GM18858 (cell line): ENCODE data around the gene TARS1.

Experiments used
- ATAC-seq: cut with Tn5 transposase; IDR thresholded peaks from one replicate; pipeline ENCODE4 v1.9.1; 2021; ENCODE audit not compliant: unreplicated experiment

Gene TARS1

DNA sequence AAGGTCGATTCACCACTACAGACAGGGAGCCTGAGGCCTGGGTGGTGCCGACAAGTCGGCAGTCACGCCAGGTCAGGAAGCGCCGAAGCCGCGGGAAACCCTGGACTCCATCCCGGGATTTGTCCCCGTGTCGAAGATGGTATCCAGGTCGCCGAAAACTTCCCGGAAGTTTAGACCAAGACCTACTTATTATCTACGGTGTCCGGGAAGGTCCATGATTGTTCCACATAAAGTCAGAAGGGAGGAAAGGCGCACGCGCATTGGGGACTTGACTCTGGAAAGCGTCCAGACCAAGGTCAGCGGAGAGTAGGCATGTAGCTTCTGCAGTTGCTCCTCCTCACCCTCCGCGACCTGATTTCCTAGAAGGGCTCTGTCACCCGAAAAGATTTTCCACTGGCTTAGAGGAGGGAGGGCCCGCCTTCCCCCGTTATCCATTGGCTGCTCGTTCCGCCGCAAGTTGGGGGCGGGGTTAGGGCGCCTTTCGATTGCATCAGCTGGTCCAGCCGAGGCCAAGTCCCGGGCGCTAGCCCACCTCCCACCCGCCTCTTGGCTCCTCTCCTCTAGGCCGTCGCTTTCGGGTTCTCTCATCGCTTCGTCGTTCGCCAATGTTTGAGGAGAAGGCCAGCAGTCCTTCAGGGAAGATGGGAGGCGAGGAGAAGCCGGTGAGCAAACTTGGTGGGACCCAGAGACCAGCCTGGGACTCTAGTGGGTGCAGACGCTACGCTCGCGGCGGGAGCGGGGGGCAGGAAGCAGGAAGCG, at the start of gene TARS1:
TSS of gene TARS1 (plus strand) at position 484 of the 759 bp plus-strand sequence. CDS start at position 606, 122 bp downstream.
- peak; percentile 89 for ATAC-seq

DNA sequence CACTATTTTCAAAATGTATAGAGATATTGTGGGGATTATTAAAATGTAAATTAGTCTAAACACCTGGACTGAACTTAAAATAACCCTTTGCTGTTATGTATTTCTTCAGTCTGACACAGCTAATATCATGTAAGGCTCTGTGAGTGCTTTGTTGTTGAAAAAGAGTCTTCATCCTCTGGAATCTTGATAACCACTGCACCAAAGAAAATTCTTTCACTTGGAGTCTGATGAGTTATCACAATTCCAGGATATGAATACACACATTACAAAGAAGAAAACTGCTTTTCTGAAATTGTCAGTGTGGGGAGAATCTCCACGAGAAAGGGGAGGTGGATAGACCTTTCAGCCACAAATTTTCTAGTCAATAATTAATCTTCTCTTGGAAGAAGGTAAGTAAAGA, 42.3 kb upstream of the TARS1 start:
- no peak for ATAC-seq

DNA sequence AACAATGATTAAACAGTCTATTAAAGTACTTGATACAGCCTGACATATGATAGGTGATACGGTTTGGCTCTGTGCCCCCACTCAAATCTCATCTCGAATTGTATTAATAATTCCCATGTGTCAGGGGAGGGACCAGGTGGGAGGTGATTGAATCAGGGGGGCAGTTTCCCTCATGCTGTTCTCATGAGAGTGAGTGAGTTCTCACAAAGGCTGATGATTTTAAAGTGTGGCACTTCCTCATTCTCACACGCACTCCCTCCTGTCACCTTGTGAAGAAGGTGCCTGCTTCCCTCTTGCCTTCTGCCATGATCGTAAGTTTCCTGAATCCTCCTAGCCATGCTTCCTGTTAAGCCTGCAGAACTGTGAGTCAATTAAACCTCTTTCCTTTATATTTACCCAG, 40.1 kb upstream of the TARS1 start:
- ATAC-seq = peak; percentile 57

DNA sequence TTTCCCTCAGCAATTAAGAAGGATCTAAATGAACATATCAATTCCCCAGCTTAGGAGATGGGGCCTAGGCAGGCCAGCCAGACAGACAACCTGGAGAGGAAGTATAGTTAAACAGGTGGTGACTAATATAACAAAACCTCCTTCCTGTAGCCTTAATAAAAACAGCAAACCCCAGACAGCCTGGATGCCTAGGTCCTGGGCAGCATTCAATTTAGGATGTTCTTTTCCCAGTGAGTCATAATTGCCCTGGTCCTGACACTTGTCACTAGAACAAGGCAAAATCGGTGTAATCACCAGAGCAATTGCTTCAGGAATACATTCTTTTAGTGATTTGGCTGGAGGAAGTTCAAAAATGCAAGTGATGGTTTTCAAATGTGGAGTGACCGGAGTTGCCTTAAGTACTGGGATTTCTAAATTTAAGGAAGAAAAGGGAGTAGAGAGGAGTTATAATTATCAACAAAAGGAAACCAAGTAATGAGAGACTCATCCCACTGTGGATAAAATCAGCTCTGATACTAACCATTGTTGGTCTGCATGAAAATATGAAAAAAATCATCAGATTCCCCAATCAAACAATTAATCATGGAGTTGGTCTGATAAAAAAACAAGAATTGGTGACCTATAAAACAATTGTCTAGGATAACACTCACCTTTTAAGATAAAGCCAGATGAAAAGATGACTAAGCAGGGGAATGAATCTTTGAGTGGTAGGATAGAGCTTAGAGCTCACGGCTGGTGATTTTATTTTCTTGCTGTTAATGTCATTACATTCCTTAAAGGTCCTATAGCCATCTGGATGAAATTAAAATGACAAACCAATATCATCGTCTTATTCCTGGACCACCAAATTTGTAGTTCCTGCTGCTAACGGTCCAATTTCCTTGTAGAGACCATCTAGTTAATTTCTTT, 39.0 kb upstream of the TARS1 start:
- ATAC-seq = no peak

DNA sequence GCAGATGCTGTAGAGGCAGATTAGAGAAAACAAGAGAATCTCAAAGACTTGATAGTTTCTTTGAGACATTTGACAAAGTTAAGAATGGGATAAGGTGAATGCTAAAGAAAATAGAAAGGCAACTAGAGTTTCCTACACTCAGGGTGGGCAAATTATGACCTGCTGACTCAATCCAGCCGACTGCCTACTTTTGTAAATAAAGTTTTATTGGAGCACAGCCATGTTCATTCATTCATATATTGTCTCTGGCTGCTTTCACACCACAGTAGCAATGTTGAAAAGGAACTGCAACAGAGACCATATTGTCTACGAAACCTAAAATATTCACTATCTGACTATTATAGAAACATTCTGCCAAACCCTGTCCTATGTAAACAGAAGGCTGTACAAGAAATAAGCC, 37.6 kb upstream of the TARS1 start:
- ATAC-seq = no peak

DNA sequence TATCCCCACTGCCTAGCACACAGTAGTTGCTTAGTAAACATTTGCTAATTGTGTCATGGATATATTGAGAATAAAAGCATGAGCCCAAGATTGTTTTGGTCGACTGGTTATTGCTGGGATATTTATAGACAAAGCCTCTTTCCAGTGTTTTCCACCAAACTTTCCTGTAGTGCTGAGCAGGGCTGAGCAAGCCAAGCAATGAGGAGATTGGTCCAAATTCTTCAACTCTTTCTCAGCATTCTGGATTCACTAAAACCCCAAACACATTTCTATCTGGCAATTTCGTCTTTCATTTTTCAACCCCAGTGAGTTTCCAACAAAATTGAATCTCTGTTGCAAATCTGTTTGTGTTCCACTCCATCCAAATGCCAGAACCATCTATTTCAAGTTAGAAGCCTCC, 31.9 kb upstream of the TARS1 start:
- no peak for ATAC-seq

DNA sequence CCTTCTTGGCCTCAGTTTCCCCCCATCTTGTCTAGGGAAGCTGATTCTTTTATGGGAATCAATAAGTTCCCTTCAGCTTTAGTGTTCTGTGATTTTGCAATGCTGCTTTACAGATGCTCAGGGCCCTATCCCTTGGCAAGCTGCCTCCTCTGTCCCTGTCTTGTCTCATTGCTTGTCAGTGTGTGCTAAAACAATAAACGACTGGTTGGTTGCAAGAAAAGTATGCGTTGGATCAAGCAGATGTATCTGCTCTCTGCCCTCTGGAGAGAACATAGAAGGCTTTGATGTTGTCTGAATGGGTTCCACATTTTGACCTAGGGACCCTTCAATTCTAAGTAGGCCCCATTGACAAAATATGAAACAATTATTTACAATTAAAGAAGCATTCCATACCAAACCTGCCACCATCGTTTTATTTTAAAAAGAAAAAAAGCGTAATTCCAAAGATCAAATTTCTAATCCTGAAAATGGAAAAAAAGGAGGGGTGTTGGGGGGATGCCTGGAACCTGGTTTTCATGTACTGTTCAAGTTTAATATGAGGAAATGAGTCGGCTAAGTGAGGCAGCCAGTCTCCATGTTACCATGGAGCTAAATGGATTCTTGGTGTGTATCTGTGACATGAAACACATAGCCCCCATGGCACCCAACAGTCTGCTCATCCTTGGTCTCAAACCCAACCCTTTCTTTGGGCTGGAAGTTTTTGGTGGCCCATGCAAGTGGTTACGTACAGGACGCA, 31.2 kb upstream of the TARS1 start:
- ATAC-seq = no peak

DNA sequence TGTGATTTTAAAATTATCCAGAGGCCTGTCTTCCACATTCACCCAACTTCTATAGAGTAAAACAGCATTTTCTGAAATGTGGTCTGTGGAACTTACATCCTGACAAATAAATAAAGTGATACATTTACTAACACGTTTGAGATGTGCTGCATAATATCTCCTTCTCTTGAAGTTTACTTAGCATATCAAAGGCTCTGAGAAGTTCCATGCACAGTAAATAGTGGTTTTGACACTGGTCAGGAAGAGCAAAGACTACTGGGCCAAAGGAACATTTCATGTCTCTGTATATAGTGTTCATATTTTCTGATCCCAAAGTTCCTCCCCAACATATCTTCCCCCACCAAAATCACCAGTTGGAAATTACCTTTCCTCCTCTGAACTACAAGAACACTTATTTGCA, 30.5 kb upstream of the TARS1 start:
- no peak for ATAC-seq

DNA sequence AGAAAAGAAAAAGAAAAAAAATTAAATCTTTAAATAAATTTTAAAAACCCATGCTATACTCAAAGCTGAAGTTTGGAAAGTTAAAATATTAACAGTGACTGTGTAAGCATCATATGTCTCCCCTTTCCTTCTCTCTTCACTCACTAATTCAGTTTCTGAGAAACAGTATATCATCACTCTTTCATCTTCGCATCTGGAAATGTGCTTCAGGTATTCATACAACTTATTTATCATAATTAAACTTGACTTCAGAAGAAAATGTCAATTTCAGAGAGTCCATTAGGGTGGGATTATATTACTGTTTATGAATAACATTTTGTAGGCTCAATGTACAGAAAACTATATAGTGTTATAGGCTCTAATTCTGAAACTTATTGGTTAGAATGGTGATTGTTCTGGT, 29.3 kb upstream of the TARS1 start:
- no peak for ATAC-seq

DNA sequence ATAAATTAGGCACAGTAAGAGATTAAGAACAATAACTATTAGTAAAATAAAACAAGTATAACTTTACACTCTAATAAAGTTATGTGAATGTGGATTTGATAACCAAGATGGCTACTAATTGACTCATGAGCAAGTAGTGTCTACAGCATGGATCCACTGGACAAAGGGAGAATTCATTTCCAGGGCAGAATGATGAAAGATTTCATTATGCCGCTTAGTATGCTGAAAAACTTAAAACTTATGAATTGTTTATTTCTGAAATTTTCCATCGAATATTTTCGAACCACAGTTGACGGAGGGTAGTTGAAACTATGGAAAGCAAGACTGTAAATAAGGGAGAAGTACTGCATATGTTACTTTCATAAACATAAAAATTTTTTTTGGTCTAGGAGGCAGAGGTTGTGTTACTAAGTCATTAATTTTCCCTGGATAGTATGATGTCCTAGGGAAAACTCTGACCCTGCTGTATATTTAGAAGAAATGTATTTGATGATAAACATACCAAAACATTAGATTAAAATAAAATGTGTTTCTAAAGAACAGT, 24.9 kb upstream of the TARS1 start:
- ATAC-seq = no peak

DNA sequence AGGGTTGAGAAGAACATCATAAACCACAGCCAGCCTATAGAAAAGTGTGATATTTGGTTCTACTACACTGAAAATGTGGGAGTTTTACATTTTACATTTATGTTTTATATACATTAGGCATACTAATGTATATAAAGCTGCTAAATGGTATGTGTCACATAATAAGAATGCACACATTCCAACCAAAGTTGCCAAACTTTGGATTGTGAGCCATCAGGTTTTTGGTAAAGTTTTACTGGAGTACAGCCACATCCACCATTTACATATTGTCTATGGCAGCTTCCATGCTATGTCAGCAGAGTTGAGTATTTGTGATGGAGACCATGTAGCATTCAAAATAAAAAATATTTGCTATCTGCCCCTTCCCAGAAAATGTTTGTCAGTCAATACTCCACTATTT, 23.1 kb upstream of the TARS1 start:
- ATAC-seq = no peak

DNA sequence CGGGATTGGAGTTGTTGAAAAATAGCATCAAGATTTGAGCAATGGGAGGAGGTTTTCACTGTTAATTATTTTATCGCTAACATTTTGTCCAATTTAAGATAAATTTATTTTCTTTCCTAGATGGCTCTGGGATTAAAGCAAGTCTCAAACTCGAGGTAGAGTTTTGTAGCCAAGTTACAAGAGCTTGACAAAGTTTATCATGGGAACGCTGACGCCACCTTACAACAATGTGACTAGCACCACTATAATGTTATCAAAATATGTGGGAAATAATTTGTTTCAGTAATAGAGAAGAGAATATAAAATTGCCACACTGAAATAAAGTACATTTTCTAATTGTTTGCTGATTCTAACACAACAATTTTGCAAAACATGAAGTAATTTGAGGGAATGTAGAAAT, 19.8 kb upstream of the TARS1 start:
- ATAC-seq = no peak

DNA sequence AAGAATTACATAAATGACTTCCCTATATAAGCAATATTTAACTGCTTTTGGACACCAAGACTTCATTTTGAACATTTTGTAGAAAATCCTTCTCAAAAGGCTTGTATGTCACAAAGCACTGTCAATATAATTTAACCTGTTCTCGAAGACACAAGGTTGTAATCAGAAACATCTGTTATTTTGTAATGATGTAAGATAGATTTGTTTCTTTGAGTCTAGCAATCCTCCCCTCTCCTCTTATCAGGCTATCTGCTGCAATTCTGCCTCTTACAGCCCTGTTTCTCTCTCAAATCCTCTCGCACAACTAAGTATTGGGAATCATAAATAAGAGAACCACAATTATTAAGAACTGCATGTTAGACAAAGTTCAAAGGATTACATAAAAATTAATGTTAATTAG, 18.6 kb upstream of the TARS1 start:
- ATAC-seq = no peak

DNA sequence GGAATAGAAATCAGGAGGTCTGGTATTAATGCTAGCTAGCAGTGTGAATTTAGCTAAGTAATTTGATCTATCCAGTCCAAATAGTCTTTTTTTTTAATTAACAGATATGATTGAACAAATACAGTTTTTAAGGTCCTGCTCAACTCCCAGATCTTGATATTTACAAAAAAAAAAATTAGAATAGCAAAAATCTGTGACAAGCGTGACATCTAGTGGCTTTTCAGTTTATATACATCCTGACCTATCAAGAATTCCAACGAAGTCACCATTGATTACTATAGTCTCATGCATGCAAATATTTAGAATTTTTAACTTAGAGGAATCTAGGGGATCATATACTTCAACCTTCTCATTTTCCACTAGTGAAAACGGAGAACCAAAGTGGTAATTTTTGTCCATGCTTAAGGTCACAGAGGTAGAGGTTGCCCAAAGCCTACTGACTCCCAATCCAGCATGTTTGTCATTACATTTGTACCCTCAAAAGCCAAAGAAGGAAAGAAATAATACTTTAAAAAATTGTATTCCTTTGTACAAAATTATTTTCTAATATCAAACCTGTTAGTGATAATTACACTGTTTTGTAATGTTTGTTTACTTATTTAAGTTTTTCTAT, 17.6 kb upstream of the TARS1 start:
- no peak for ATAC-seq

DNA sequence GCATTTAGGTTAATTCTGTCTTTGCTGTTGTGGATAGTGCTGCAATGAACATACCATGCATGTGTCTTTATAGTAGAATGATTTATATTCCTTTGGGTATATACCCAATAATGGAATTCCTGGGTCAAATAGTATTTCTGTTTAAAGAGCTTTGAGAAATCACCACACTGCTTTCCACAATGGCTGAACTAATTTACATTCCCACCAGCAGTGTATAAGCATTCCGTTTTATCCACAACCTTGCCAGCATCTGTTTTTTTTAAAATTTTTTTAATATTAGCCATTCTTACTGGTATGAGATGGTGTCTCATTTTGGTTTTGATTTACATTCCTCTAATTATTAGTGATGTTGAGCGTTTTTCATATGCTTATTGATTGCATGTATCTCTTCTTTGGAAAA, 15.5 kb upstream of the TARS1 start:
- no peak for ATAC-seq

DNA sequence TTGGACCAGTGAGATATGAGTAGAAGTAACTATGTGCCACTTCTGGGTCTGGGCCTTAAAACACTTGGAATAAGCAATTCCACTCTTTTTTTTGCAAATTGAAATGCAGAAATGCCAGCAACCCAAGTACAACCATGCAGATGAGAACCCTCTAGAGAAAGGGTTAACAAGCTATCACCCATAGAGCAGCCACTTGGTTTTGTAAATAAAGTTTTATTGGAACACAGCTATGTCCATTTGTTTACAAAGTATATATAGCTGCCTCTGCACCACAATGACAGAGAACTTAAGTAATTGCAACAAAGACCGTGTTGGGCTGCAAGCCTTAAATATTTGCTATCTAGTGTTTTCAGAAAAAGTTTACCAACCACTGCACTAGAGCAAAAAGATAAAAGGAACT, 9.8 kb upstream of the TARS1 start:
- ATAC-seq = no peak

DNA sequence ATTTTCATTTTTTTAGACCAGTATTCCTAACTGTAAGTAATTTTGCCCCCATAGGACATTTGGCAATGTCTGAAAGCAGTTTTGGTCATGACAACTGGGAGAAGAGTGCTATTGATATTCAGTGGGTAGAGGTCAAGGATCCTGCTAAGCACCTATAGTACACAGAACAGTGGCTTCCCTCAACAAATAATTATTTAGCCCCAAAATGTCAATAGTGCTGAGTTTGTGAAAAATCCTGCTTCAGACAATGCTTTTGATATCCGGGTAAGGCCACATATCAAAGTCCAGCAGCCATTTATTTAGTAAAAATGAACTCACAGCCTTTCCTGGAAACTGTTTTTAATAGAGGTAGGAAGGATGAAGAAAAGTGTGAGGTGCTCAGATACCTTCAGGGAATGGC, 8.1 kb upstream of the TARS1 start:
- ATAC-seq = no peak

DNA sequence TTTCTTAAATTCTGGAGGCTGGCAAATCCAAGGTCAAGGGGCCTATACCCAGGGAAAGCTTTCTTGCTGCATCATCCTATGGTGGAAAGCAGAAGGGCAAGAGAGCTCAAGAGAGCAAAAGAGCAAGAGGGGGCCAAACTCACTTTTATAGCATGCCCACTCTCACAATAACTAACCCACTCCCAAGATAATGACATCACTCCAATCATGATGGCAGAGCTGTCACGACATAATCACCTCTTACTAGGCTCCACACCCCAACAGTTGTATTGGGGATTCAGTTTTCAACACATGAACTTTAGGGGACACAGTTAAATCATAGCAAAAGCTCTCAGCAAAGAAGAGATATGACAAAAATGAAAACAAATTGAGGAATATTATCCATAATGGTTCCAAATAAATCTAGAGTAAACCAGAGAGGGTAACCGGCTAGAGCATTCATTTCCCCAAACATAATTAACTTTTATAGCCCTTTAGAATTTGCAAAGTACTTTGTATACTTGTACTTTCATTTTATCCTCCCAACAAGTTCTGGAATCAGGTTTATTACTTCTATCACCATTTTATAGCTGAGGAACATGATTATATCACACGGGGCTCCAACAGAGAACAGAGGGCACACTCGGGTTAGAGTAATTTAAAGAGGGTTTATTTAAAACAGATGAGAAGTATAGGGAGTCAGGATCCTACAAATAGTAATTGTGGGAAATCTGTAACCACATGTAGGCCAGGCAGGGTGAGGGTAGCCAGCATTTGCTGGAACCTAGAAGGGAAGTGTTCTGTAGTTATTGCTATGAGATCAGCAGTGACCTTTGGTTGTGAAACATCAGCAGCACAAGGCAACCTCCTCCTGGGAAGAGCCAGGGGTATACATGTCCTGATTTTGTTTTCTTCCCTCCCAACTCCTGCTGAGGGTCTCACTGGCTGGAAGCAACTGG, 7.2 kb upstream of the TARS1 start:
- ATAC-seq = no peak

DNA sequence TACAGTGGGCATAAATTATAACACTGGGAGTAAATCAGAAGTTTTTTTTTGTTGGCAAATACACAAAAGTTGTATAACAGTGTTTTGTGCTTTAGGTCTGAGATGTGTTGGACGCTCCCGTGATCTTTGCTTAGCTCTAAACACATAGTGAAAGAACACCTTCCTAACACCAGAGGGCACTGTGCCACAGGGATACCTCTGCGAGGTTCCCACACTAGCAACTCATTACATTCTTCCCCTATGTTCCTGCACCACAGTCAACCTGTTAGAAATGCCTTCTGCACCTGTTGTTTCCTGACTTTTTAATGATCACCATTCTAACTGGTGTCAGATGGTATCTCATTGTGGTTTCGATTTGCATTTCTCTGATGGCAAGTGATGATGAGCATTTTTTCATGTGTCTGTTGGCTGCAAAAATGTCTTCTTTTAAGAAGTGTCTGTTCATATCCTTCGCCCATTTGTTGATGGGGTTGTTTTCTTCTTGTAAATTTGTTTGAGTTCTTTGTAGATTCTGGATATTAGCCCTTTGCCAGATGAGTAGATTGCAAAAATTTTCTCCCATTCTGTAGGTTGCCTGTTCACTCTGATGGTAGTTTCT, 4.8 kb upstream of the TARS1 start:
- peak; percentile 53 for ATAC-seq
